BE2C (cell line): ENCODE data around the gene AGBL4.

Experiments used
- DNase-seq: peaks from one replicate; pipeline ENCODE4 v3.0.0-alpha.2; 2020
- H3K27me3 ChIP-seq: fragments of 250-450 bp; sonication (Bioruptor Pico); 2 replicates; pipeline ENCODE4 v1.5.1; 2020; ENCODE audit warnings: mild to moderate bottlenecking
- H3K36me3 ChIP-seq: fragments of 250-450 bp; sonication (Bioruptor Pico); 2 replicates; pipeline ENCODE4 v1.5.1; 2020; ENCODE audit warnings: mild to moderate bottlenecking
- H3K4me1 ChIP-seq: fragments of 250-450 bp; sonication (Bioruptor Pico); 2 replicates; pipeline ENCODE4 v1.5.1; 2020
- H3K4me3 ChIP-seq: 2 replicates; pipeline ENCODE4 v1.5.1; 2011; ENCODE audit warnings: low read depth, low read length
- H3K9me3 ChIP-seq: fragments of 250-450 bp; sonication (Bioruptor Pico); 2 replicates; pipeline ENCODE4 v1.5.1; 2020
- TF ChIP-seq, protein P1 (sequence below): IDR thresholded peaks from 2 replicates; pipeline ENCODE4 v1.5.1; 2012; ENCODE audit warnings: mild to moderate bottlenecking, low read depth, low read length

AGBL4 gene

GRCh38 chr1:48725341-48726046 is 1298.3 kb downstream of the AGBL4 start:
- TF ChIP-seq, protein P1, sequence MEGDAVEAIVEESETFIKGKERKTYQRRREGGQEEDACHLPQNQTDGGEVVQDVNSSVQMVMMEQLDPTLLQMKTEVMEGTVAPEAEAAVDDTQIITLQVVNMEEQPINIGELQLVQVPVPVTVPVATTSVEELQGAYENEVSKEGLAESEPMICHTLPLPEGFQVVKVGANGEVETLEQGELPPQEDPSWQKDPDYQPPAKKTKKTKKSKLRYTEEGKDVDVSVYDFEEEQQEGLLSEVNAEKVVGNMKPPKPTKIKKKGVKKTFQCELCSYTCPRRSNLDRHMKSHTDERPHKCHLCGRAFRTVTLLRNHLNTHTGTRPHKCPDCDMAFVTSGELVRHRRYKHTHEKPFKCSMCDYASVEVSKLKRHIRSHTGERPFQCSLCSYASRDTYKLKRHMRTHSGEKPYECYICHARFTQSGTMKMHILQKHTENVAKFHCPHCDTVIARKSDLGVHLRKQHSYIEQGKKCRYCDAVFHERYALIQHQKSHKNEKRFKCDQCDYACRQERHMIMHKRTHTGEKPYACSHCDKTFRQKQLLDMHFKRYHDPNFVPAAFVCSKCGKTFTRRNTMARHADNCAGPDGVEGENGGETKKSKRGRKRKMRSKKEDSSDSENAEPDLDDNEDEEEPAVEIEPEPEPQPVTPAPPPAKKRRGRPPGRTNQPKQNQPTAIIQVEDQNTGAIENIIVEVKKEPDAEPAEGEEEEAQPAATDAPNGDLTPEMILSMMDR: no peak
- DNase-seq: no peak

DNA sequence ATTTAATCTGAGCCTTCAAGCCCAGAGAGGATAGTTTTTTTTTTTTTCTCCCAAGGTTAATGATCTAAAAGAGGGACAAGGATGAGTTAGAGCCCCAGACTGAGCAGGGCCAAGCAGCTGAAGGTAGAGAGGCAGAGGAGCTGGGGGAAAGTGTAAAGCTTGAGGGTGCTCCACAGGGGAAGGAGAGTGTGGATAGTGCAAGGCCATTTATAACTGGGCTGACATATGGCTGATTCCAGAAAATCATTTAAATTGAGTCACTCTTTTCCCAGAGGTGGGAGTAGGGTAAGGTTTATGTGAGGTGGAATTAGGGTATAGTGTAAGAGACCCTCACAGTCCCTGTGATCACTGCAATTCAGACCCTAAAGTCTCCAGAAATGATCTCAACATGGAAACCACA is 1302.8 kb downstream of the AGBL4 start:
- TF ChIP-seq, protein P1: no peak
- Histone ChIP-seq H3K4me3 (no peak overlapping the region), H3K4me1 (no peaks in the 10 kb centered on the region), H3K9me3 (no peaks in the 10 kb centered on the region), H3K27me3 (no peaks in the 10 kb centered on the region), H3K36me3 (no peaks in the 10 kb centered on the region)
- no peak for DNase-seq

More at GRCh38 chr1:48725341-48726046, 1298.3 kb downstream of the AGBL4 start:
- no peaks in the 10 kb centered on the region for H3K4me1 ChIP-seq
- no peaks in the 10 kb centered on the region for H3K27me3 ChIP-seq
- H3K4me3 ChIP-seq: no peak overlapping the region
- no peaks in the 10 kb centered on the region for H3K36me3 ChIP-seq
- no peaks in the 10 kb centered on the region for H3K9me3 ChIP-seq

DNA sequence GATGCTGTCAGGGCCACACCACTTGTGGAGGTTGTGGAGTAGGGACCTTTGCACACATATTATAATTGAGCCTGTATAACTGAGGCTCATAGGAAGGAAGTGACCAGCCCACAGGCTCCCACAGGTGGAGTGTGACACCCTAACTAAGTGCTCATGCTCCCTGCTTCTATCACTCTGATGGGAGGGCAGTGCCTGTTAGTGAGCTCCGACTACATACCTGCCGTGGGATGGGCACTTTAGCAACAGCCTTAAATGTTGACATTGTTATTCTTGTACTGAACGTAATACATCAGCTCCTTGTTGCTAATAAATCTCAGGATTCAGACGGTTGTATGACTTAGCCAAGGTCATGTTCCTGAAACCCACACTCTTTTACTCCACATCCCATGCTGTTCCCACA is 1305.0 kb downstream of the AGBL4 start:
- no peaks in the 10 kb centered on the region for H3K36me3 ChIP-seq
- DNase-seq: no peak
- TF ChIP-seq, protein P1: no peak

GRCh38 chr1:48718116-48718630 is 1305.6 kb downstream of the AGBL4 start:
- Histone ChIP-seq H3K27me3 (no peaks in the 10 kb centered on the region), H3K9me3 (no peaks in the 10 kb centered on the region), H3K4me1 (no peaks in the 10 kb centered on the region), H3K36me3 (no peaks in the 10 kb centered on the region), H3K4me3 (no peak overlapping the region)
- no peak for DNase-seq
- TF ChIP-seq, protein P1: no peak

More for the DNA sequence above, 1305.0 kb downstream of the AGBL4 start:
- Histone ChIP-seq H3K4me3 (no peak overlapping the region), H3K27me3 (no peaks in the 10 kb centered on the region), H3K9me3 (no peaks in the 10 kb centered on the region), H3K4me1 (no peaks in the 10 kb centered on the region)

DNA sequence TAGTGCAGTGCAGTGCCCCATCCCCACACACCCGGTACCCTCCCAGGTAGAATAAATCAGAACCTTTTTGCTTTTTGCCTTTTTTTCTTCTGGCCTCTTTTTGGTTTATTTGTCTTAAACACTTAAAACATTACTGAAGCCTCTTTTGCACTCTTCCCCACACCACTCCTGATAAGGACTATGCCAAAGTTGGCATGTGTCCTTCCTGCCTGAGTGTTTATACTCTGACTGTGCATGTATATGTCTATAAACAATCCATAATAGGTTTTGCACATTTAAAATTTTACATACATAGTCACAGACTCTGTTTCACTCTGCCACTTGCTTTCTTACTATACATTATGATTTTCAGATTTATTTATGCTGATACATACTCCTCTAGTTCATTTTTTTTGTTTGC is 1306.7 kb downstream of the AGBL4 start:
- DNase-seq: no peak
- TF ChIP-seq, protein P1: no peak
- Histone ChIP-seq H3K36me3 (no peaks in the 10 kb centered on the region), H3K27me3 (no peaks in the 10 kb centered on the region), H3K4me1 (0 out of 2 replicates have a peak, but pooled peaks cover 4% of the 10 kb centered on the region), H3K4me3 (no peak overlapping the region), H3K9me3 (no peaks in the 10 kb centered on the region)

- H3K4me3 ChIP-seq: no peak overlapping the region
- no peaks in the 10 kb centered on the region for H3K9me3 ChIP-seq
- TF ChIP-seq, protein P1: no peak
- H3K36me3 ChIP-seq: no peaks in the 10 kb centered on the region
- H3K27me3 ChIP-seq: no peaks in the 10 kb centered on the region
- 0 out of 2 replicates have a peak, but pooled peaks cover 5% of the 10 kb centered on the region for H3K4me1 ChIP-seq
- DNase-seq: no peak
Observed at GRCh38 chr1:48715921-48716320, 1307.8 kb downstream of the AGBL4 start.
